AG09309 (cell line): ENCODE results near the gene OMP.

Source experiments
- DNase-seq: peaks from one replicate; pipeline ENCODE4 v3.0.0-alpha.2; 2010; ENCODE audit warnings: low read depth
- H3K4me3 ChIP-seq: 2 replicates; pipeline ENCODE4 v1.5.1; 2011; ENCODE audit warnings: mild to moderate bottlenecking, low read depth, low read length, moderate library complexity; ENCODE audit not compliant: control insufficient read depth
- CTCF ChIP-seq: IDR thresholded peaks from 2 replicates; pipeline ENCODE4 v1.5.1; 2011; ENCODE audit warnings: mild to moderate bottlenecking, low read depth, low read length, inconsistent platforms; ENCODE audit not compliant: insufficient read depth, control insufficient read depth; ENCODE audit errors: missing control alignments

The OMP gene

DNA sequence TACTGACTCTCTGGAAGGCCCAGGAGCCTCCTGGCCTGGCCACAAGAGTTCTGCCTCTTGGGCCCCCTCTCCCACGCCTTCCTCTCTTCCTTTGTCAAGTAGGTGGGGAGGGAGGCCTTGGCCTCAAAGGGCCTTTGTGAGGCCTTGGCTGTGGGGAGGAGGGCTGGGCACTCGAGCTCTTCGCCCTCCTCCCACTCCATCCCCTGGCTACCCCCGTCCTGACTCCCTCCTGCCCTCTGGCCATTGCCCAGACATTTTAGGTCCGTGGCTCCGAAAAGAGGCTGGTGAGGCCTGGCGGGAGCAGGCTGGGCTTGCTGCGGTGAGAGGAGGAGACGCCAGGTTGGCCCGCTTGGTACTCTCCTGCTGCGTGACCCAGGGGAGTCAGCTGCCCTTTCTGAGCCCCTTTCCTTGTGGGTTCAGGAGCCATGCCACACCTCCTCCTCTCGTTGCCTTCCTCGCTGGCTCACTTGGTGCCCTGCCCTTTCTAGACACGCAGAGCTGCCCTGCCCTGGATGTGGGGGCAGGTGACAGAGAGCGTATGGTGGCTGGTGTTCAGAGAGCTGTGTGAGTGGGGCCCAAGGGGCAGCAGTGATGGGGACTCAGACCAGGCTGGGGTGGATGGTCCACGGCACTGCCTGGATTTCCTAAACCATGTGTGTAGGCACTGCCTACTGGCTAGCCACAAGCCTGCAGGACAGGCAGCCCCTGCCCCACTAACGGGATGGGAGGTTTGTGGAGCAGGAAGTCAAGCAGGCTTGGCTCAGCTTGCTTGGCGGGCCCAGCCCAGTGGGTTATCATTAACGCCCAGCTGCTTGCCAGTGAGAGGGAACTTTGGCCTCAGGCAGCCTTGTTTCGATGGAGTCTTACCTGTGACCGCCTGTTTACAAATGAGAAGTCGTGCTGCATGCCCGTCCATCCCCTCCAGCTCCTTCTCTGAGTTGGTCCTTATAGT is 15.8 kb upstream of the OMP start:
- no peak for TF ChIP-seq CTCF
- no peak overlapping the region for H3K4me3 ChIP-seq
- DNase-seq = no peak

- no peak overlapping the region for H3K4me3 ChIP-seq
- no peak for DNase-seq
- TF ChIP-seq CTCF = no peak
These were observed 14.9 kb upstream of the OMP start for GRCh38 chr11:77087723-77088225.

- no peak overlapping the region for H3K4me3 ChIP-seq
- DNase-seq = no peak
- no peak for TF ChIP-seq CTCF
These were observed 14.2 kb upstream of the OMP start for GRCh38 chr11:77088236-77089003.

DNA sequence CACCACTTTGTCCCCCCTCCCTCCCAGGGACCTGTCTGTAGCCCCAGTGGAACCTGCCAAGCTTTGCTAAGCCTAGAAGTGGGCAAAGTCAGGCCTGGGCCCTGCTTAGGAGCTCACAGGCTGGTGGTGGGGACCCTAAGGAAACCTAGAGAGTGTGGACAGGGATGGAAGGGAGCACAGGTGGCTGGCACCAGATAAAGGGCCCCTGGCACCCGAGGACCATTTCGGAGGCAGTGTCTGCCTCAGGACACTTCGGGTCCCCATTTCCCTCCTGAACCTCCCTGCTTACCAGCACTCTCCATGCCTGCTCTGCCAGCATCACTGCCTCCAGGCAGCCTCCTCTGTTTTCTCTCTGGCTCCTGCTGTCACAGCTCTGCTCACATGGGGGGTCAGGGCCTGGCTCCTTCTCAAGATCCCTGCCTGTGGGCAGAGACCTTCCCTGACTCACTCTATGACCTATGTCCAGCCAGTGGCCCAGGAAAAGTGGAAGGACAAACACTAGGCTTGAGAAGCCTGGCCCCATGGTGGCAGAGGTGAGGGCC is 13.6 kb upstream of the OMP start:
- DNase-seq = no peak
- no peak overlapping the region for H3K4me3 ChIP-seq
- no peak for TF ChIP-seq CTCF

DNA sequence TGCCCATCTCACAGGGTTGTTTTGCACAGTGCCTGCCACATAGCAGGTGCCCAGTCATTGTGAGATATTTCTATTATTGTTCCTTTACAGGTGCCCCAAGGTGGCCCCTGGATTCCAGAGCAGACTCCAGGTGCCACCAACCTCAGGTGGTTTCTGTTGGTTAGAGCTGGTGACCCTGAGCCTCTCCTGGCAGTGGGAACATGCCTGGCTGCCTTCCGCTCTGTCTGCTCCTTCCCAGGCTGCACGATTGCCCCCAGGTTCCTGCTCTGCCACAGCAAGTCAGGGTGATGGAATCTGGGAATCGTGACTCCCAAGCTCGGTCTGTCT is 12.6 kb upstream of the OMP start:
- no peak overlapping the region for H3K4me3 ChIP-seq
- no peak for TF ChIP-seq CTCF
- DNase-seq = no peak

GRCh38 chr11:77090373-77091111 is 12.1 kb upstream of the OMP start:
- DNase-seq = no peak
- no peak for TF ChIP-seq CTCF
- no peak overlapping the region for H3K4me3 ChIP-seq
